Ramos (cell line): ENCODE results near the gene TMCO4.

Source experiments
- in situ Hi-C: fragments of 300-500 bp; cut with MboI; formaldehyde crosslinking; loops from one replicate; pipeline ENCODE4 v1.14.3; 2022; ENCODE audit warnings: low sequenced_read_pairs; ENCODE audit not compliant: unreplicated experiment

The TMCO4 gene

DNA sequence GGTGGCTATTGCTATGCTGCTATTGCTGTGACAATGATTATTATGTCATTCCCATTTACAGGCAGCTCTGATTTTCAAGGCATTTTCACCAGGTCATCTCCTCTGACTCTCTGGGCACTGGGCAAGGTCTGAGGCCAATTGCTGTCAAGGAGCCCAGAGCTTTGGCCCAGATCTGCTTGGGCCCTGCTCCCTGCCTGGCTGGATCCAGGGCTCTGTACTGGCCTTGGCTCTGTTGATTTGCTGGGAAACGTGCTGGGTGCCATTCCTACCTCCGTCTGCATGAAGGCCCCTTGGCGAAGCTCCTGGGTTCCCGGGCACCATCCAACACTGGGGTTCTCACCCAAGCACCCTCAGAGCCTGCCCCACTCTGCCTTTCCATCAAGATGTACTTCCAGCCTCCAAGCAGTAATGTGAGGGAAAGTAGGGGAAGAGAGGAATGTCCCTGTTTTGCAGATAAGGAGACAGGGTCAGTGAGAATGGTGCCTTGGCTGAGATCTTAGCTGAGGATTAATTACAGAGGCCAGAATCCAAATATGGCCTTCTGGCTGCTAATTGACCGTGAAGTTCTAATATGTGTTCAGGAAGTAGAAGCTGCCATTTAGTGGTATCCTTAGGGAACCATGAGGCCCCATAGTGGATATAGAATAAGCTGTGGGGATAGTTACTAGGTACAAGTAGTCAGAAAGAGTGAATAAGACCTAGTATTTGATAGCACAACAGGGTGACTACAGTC lies 71.1 kb downstream of the TMCO4 start:
- in situ Hi-C loops, result no loop called here

DNA sequence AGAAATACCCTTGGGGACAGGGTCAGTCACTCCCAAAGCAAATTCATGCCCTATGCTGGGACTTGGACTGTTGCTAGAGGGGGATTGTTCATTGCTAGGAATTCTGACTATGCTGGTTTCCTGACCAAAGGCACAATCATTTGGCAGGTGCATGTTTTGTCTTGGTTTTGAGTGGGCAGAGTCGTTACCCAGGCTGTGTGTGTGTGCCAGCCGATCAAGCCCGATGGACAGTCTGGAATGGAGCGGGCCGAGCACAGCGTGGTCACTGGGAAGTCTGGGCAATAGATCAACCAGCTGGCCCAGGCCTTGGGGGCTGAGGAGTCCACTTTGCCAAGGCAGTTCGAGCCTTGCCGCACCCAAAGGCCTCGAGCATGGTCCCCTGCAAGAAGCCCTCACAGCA lies 74.1 kb downstream of the TMCO4 start:
- in situ Hi-C loops, result no loop called here

DNA sequence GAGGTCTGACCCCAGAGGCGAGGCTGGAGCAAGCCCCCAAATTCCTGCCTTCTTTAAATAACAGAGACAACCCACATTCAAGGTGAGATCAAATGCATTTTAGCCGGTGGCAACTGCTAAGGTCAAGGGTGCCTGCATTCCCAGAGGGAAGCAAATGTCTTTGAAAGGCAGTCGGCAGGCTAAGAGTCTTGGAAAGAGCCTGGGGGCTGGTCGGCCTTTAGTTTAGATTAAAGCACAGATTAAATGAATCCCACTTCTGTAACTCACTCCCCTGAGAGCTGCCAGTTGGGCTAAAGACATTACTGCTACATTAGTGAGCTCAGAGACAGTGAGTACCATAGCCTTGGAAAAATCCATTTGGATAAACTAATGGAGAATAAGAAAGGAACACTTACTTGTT lies 75.8 kb downstream of the TMCO4 start:
- in situ Hi-C loops, result no loop called here

DNA sequence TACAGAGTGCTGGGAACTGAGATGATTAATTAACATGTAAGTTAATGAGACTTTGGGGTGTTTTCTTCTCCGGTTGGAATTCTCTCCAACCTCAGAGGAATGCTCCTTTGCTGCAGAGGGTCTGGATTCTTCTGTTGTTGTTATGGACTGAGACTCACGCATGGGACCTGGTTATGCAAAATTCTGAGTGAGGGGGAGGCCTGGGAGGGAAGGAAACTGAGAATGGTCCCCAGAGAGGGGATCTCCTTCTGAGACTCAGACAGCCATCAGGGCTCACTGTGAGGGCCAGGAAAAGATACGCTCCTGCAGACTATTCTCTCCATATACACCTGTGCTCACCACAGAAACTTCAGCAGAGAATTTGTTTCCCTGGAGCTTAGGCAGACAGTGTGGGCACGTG lies 78.7 kb downstream of the TMCO4 start:
- in situ Hi-C loops, result no loop called here

DNA sequence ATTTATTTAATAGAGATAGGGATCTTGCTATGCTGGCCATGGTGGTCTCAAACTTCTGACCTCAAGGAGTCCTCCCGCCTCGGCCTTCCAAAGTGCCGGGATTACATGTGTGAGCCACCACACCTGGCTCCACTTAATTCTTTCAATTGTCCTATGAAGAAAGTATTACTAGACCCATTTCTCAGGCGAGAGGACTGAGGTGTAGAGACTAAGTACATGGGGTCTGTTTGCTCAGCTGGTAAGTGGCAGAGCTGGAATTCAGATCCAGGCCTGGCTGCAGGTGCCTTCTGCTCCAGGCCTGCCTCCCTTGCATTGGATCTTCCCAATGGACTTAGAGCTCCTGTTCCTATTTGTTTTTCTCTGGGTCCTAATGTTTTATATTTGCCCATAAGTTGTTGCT lies 79.5 kb downstream of the TMCO4 start:
- in situ Hi-C loops, result no loop called here

DNA sequence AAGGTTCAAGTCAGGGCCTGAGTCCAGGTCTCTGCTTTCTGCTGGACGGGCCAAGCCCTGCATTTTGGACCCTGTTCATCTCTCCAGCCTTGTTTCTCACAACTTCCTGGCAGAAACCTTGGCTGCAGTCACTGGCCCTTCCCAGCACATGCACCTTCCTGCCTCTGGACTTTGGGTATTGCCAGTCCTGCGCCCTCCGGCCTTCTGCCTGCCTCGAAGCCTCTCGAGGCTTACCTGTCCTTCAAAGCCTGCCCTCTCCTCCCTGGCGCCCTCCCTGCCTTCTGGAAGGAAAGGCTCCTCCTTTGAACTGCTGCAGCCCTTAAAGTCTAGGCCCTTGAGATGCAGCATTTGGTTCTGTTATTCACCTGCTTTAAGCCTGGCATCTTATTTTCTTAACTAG lies 82.2 kb downstream of the TMCO4 start:
- in situ Hi-C loops, result no loop called here

DNA sequence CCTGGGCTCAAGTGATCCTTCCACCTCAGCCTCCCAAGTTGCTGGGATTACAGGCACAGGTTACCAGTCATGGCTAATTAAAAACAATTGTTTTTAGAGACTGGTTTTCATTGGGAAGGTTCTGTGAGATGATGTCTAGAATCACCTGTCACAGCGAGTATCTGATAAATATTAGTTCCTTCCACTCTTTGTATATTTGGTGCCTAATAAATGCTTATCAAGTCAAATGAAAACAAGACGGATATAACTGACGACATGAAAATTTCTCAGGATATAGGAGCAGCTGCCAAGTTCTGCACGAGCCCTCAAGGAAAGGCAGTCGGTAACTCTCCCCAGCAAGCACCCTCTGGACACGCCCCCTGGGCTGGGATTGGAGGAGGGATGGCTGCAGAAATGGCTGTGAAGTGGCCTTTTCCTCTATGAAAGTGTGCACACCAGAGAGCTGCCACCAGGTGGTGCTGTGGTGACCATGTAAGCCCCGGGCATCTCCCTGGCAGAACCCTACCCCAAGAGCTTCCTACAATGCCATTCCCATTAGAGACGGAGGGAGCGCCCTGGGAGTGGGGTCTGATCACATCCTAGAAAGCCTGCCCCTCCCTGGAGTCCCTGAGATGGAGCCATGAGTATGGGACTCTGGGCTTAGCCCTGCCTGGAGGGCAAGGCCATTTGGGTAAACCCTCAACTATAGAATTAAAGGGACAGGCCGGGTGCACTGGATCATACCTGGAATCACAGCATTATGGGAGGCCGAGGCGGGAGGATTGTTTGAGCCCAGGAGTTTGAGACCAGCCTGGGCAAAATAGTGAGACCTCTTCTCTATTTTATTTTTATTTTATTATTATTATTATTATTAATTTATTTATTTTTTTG lies 84.1 kb downstream of the TMCO4 start:
- in situ Hi-C loops, result no loop called here

DNA sequence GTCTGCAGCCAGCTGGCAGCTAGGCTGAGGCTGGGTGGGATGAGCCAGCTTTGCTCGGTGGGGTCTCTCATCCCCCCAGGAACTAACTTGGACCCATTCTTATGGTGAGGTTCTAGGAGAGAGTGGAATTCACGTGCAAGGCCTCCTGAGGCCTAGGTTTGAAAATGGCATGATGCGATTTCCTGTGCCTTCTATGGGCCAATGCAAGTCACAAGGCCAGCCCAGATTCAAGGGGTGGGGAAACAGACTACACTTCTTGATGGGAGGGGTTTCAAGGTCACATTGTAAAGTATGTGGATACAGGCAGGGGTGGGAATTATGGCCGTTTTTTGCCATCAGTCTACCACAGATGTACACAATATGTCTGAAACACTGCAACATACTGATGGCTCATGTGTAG lies 86.8 kb downstream of the TMCO4 start:
- in situ Hi-C loops, result no loop called here

DNA sequence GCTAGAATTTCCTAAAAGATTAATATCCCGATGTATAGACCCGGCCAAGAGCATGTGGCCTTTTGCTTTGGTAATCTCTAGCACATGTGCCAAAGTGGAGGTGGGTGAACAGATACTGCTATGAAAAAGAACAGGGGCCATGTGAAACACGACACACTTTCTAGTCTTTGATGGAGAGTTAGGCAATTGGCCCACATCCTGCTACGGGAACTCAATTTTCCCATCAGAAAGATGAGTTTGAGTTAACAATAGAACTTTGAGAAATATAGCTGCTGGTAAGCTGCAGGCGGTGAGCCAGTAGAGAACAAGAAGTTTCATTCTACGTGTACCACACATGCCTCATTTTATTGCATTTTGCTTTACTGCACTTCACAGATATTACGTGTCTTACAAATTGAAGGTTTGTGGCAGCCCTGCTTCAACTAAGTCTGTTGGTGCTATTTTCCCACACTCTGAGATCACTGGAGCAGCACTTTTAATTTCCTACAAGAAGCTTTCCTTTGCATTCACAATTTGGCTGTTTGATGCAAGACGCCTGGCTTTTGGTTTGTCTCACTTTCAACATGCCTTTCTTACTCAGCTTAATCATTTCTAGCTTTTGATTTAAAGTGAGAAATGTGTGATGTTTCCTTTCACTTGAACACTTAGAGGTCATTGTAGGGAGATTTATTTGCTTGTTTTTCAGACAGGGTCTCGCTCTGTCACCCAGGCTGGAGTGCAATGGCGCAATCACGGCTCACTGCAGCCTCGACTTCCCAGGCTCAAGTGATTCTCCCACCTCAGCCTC lies 88.7 kb downstream of the TMCO4 start:
- in situ Hi-C loops, result no loop called here

DNA sequence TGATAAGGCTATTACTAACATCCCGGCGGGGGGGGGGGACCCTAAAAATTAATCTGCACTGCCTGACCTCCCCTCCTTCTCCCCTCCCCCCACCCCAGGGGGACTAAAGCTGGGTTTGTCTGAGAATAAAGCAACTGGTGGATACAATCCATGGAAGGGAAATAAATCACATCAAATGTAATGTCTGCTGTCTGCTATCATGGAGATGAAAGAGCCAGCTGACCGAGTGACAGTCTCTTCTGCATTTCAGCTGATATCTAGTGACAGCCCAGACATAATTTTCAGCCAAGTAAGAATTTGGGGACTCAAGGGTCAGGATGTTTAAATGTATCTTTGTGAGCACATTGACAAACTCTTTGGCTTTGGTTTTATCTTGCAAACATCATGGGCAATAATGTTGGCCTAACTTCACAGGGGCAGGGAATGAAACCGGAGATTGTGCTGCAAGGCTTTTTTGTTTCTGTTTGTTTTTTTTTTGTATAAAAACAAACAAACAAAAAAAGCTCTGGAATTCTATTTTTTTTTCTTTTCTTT lies 90.4 kb downstream of the TMCO4 start:
- in situ Hi-C loops, result no loop called here

DNA sequence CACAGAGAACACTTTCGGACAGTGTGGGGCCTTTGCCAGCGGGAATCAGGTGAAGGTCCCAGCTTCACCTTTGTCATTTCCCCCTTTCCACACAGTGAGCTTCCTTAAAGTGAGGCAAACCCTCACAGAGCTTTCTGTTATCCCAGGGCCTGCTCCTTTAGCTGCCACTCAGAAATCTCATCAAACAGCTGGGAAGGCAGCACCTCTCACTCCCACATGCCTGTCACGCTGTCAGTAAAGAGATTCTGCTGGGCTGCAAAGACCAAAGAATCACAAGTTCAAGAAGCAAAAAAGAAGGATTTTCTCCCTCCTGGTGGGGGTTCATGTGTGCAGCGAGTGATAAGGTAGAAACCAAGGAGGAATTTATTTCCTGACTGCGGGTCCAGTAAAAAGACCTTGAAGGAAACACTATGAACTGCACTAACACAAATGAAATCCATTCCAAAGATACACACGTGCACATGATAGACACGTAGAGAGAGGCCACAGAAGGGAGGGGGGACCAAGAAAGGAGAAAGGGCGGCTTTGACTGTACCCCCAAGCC lies 91.1 kb downstream of the TMCO4 start:
- in situ Hi-C loops, result no loop called here

DNA sequence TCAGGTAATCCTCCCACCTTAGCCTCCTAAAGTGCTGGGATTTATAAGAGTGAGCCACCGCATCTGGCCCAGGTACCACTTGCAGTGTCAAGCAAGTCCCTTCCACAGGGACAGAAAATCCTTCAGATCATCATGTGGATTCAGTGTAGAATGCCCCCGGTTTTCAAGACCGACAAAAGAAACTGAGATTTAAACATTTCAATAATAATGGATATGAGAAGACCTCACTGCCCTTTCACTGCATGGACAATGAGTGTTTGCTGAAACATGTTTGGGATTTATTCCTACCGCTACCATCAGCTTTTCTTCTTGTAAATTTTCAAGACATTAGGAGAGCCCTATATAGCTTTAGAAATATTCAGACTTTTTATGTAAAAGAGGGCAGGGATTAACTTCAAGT lies 93.6 kb downstream of the TMCO4 start:
- in situ Hi-C loops, result no loop called here

DNA sequence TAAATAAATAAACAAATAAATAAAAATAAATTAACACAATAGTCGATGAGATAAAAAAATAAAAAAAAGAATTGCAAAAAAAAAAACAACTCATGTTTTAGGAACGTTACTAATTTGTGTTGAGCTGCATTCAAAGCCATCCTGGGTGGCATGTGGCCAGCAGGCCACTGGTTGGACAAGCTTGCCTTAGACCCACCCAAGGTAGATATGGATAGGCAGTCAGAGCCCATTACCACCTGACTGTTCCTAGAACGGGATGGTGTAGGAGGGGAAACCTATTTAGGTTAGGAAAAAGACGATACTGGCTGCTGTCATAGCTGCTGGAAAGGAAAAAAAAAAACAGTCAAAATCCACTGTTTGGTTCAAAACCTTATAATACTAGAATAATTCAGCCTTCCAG lies 94.3 kb downstream of the TMCO4 start:
- in situ Hi-C loops, result no loop called here

DNA sequence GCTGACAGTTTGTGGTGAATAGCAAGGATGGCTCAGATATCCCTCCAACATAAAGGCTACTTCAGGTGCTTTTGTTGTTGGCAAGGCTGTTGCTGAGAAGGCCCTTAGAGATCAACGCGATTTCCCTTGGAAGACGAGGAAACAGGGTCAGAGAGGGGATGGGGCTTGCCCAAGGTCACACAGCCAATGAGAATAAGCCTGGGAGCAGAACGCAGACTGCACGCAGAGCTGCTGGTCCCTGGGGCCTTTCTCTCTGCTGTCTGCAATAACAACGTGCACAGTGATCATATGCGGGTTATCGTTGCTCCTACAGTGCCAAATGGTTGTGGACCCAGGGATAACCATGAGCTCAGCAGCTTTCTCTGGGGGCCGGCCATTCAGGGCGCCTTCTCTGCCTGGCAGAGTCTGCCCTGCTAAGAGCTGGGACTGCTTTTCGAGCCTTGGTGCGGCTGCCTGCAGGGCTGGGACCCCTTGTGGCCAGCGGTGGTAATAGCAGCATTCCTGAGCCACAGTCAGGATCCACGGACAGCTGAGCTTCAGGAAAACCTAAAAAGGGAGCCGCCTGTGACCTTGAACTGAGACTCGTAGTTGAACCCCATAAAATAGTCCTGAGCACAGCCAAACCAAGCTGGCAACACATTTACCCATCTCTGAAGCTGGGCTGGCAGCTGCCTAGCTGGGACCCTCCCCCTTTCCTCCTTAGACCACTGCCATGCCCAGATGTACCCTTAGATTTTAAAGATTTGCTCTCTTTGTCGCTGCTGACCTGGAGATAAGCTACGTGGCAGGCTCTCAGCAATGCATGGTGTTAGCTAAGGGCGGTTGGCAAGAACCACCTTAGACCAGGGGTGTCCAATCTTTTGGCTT lies 95.2 kb downstream of the TMCO4 start:
- in situ Hi-C loops, result no loop called here

DNA sequence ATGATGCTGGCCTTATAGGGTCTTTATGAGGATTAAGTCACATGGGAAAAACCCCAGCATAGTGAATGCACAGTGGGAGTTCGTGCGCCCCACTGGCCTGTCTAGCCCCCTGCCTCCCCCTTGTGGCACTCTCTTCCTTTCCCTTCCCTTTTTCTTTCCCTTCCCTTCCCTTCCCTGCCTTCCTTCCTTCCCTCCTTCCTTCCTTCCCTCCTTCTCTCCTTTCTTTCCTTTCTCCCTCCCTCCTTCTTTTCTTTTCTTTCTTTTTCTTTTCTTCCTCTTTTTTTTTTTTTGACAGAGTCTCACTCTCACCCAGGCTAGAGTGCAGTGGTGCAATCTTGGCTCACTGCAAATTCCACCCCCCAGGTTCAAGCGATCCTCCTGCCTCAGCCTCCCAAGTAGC lies 96.4 kb downstream of the TMCO4 start:
- in situ Hi-C loops, result no loop called here

DNA sequence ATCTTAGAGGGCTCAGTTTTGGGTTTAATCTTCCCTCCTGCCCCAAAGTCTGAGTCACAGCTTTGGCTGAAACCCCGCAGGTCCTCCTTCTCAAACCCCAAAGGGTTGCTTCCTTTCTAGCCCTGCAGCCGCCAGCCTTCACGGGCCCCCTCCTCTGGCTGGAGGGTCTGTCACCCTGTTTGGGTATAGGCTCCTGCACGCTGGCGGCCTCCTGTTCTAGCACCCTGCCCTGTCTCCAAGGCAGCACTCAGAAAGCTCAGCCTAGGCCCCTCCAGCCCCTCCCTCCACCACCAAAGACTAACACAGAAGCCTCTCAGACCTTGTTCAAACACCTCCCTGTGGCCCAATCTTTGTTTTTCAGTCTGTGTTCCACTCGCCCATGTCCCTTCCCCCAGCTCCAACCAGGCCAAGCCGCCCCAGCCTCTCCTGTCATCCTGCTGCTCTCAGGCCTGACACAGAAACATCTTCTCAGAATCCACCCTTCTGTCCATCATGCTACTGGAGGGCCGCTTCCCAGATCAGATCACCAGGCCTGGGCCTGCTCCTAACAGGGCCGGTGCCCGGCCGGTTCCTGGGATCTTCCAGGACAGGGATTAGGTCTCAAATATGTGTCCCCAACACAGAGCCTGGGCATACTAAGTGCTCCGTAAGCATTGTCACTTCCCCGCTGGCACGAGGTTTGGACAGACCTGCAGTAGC lies 99.5 kb downstream of the TMCO4 start:
- in situ Hi-C loops, result no loop called here

DNA sequence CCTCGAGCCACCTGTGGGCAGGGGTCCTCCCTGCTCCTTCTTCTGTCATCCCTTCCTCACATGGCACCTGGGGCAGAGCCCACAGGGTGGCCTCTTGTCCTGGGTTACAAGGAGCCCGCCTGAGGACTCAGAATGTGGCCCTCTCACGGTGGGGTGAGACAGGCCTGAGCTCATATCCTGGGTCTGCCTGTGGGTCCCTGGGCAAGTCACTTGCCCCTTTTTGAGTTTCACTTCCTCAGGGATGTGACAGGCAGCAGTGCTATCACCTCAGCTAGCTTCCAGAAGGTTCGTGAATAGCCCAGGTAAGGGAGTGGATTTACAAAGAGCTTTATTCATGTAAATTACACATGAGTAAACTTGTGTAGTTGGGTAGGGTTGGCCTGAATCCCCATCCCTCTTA lies 101.5 kb downstream of the TMCO4 start:
- in situ Hi-C loops, result no loop called here

DNA sequence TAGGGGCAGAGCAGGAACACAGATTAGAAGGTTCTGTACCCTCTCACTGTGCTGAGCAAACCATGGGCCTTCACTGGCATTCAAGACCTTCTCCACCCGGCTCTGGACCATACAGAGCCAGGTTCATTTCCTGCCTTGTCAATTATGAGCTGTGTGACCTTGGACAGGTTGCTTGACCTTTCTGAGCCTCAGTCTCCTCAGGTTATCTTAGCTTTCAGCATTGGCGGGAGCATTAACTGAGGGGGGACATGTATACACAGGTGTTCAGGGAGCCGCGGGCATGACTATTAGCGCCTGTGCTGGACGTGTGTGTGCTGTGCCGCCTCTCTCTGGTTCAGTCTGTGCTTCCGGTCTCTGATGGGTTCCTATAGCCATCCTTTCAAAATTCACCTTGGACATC lies 102.9 kb downstream of the TMCO4 start:
- in situ Hi-C loops, result no loop called here

DNA sequence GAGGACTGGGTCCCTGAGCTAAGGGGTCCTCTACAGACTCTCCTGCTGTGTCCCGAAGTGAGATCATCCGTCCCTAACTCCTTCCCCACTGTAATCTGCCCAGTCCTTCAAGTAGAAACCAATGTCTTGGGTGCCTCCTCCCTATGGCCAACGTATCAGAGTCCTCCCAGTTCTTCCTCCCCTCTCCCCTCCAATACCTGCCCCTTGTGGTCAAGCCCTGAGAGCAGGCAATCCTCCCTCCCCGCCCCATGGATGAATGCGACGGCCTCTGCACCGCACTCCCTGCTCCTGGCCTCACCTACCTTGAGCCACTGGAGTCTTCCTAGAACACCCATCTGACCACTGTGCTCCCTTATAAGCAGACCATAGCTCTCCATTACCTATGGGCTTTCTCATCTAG lies 103.9 kb downstream of the TMCO4 start:
- in situ Hi-C loops, result no loop called here
